OCI-LY3 (cell line): ENCODE results near the gene AVPR1B.

Experiments
- H2AFZ ChIP-seq: fragments of 200-600, 300-600 bp; shearing (Covaris generic); 2 replicates; pipeline ENCODE4 v1.6.0; 2014; ENCODE audit warnings: antibody characterized with exemption, low read depth, low read length
- H3K27ac ChIP-seq: fragments of 200-600, 300-600 bp; sonication (generic); 2 replicates; pipeline ENCODE4 v1.5.1; 2014; ENCODE audit warnings: mild to moderate bottlenecking, low read length, moderate library complexity, mixed read lengths
- H3K27me3 ChIP-seq: fragments of 200-600, 300-600 bp; sonication (generic); 2 replicates; pipeline ENCODE4 v1.6.1; 2014; ENCODE audit warnings: low read depth, low read length, mixed read lengths
- H3K36me3 ChIP-seq: fragments of 200-600, 300-600 bp; sonication (generic); replicated peaks from 2 replicates; pipeline ENCODE3; 2014; ENCODE audit warnings: low read depth, low read length, mixed read lengths
- H3K4me1 ChIP-seq: fragments of 300-600, 200-600 bp; sonication (generic); 2 replicates; pipeline ENCODE4 v1.6.1; 2014; ENCODE audit warnings: low read length, mixed read lengths
- H3K4me2 ChIP-seq: fragments of 200-600, 300-600 bp; sonication (generic); 2 replicates; pipeline ENCODE4 v1.6.1; 2014; ENCODE audit warnings: low read length, mixed read lengths
- H3K4me3 ChIP-seq: fragments of 300-600, 200-600 bp; sonication (generic); 2 replicates; pipeline ENCODE4 v1.5.1; 2014; ENCODE audit warnings: antibody characterized with exemption, mild to moderate bottlenecking, low read length, moderate library complexity
- H3K79me2 ChIP-seq: fragments of 300-600, 200-600 bp; shearing (Covaris generic); 2 replicates; pipeline ENCODE4 v1.6.1; 2014; ENCODE audit warnings: mild to moderate bottlenecking, low read length, mixed read lengths
- H3K9ac ChIP-seq: fragments of 300-600, 200-600 bp; shearing (Covaris generic); 2 replicates; pipeline ENCODE4 v1.6.0; 2014; ENCODE audit warnings: mild to moderate bottlenecking, low read length, moderate library complexity
- H3K9me3 ChIP-seq: fragments of 200-600, 300-600 bp; shearing (Covaris generic); 2 replicates; pipeline ENCODE4 v1.6.1; 2014; ENCODE audit warnings: low read length, mixed read lengths; ENCODE audit not compliant: insufficient read depth
- H4K20me1 ChIP-seq: fragments of 200-600, 300-600 bp; sonication (generic); 2 replicates; pipeline ENCODE4 v1.6.1; 2016; ENCODE audit warnings: low read length, mixed read lengths; ENCODE audit not compliant: insufficient read depth
- EZH2phosphoT487 ChIP-seq: fragments of 200-600 bp; shearing (Covaris generic); IDR thresholded peaks from 2 replicates; pipeline ENCODE4 v1.6.1; 2018; ENCODE audit warnings: antibody characterized with exemption, mixed run types, low read depth
- TF ChIP-seq, protein P1 (sequence below): fragments of 200-600, 300-600 bp; sonication (generic); IDR thresholded peaks from 2 replicates; pipeline ENCODE4 v1.5.1; 2014; ENCODE audit warnings: antibody characterized with exemption, low read length, low read depth

The AVPR1B gene, protein sequence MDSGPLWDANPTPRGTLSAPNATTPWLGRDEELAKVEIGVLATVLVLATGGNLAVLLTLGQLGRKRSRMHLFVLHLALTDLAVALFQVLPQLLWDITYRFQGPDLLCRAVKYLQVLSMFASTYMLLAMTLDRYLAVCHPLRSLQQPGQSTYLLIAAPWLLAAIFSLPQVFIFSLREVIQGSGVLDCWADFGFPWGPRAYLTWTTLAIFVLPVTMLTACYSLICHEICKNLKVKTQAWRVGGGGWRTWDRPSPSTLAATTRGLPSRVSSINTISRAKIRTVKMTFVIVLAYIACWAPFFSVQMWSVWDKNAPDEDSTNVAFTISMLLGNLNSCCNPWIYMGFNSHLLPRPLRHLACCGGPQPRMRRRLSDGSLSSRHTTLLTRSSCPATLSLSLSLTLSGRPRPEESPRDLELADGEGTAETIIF

DNA sequence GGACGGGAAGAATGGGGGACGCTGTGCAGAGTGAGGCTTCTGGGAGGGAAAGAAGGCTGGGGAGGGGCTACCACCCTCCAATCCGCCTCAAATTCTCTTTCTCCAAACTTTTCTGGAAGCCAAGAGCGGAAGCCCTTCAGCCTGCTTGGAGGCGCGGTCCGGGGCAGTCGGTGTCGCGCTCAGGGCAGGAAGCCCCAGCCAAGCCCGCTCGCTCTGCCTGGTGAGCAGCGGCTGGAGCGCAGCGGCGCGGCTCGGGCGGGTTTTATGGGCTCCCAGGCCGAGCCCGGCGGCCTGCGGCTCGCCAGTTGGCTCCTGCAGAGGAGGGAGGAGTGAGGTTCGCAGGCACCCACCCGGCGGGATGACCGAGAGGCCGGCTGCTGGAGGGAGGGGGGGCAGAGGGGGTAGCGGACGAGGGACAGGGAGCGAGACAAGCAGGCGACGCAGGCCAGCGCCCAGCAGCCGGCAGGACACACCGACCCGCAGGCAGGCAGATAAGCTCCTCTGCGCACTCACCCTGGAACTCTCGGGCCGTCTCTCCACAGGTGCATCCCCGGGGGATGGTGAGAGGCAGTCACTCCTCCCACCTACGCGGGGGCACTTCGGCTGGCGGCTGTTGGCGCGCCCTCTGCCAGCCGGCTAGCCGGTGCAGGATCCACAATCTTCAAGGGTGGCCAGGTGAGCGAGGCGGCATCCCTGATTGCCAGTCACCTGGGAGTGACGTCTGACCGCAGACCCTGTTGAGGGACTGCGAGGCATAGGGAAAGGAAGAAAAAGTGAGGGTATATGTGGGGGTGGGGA, at the start of gene AVPR1B:
TSS of gene AVPR1B (minus strand) at position 238 of the 798 bp plus-strand sequence. CDS start 498 bp downstream, outside the sequence.
- Histone ChIP-seq H3K27ac (no peak within 1 kb of the TSS), H3K9me3 (peaks cover 10% of the 10 kb centered on the region; the same call in 1 of the 2 replicates), H3K79me2 (no peaks in the 10 kb centered on the region), H3K9ac (peak within 1 kb of the TSS; percentile 14; the same call in 1 of the 2 replicates), H2AFZ (peak within 1 kb of the TSS; percentile 39; the same call in 1 of the 2 replicates), H3K4me2 (peak within 1 kb of the TSS; percentile 84), H3K36me3 (peaks cover 7% of the 10 kb centered on the region), H3K4me3 (peak within 1 kb of the TSS; percentile 73), H3K4me1 (peaks cover 21% of the 10 kb centered on the region), H4K20me1 (no peaks in the 10 kb centered on the region), H3K27me3 (peaks cover 20% of the 10 kb centered on the region)
- TF ChIP-seq, protein P1, sequence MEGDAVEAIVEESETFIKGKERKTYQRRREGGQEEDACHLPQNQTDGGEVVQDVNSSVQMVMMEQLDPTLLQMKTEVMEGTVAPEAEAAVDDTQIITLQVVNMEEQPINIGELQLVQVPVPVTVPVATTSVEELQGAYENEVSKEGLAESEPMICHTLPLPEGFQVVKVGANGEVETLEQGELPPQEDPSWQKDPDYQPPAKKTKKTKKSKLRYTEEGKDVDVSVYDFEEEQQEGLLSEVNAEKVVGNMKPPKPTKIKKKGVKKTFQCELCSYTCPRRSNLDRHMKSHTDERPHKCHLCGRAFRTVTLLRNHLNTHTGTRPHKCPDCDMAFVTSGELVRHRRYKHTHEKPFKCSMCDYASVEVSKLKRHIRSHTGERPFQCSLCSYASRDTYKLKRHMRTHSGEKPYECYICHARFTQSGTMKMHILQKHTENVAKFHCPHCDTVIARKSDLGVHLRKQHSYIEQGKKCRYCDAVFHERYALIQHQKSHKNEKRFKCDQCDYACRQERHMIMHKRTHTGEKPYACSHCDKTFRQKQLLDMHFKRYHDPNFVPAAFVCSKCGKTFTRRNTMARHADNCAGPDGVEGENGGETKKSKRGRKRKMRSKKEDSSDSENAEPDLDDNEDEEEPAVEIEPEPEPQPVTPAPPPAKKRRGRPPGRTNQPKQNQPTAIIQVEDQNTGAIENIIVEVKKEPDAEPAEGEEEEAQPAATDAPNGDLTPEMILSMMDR: peak; percentile 47
- no peak for TF ChIP-seq EZH2phosphoT487

DNA sequence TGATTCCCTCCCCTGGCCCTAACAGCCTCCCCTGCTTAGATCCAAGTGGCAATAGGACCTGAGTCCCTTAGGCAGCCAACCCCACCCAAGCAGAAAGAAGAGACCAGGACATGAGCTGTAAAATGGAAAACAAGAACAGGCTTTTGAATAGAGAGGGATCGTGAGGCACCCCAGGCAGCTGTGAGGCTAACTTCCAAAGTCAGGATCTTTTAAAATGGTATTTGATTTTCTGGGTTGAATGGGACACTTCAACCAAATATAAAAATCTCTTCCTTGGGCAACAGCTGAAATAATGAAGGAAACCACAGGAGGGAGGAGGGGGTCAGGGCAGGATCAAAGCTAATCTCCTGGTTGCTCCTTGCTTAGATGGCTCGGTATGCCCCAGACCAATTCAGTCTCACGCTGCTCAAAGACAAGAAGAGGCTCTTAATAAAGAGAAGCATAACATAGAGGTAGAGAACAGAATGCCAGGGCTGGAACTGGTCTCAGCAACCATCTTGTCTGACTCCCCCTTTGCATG, 28.6 kb upstream of the AVPR1B start:
- no peak overlapping the region for H3K27ac ChIP-seq
- H3K4me1 ChIP-seq: no peaks in the 10 kb centered on the region
- TF ChIP-seq EZH2phosphoT487: no peak
- TF ChIP-seq, protein P1: no peak
- H3K36me3 ChIP-seq: no peaks in the 10 kb centered on the region
- H3K4me3 ChIP-seq: no peak overlapping the region
- H3K27me3 ChIP-seq: peaks cover 41% of the 10 kb centered on the region
- H3K9ac ChIP-seq: no peak overlapping the region
- H3K79me2 ChIP-seq: no peaks in the 10 kb centered on the region
- H3K9me3 ChIP-seq: no peaks in the 10 kb centered on the region
- H4K20me1 ChIP-seq: no peaks in the 10 kb centered on the region
- H3K4me2 ChIP-seq: no peak overlapping the region
- H2AFZ ChIP-seq: no peak overlapping the region

DNA sequence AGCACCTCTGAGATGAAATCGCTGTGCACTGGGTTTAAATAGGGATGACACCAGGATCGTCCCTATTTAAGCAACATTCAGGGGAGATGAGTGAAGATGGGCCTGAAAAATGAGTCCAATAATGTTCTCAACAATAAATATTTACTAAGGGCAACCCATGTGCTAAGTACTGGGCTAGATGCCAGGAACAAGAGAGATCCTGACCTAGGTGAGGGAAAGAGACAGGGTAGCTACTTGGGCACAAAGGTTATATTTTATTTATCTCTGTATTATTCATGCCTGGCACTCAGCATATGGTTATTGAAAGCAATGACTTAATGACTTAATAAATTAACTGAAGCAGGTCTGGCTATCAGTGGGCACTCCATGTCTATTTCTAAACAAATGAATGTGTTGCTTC, 27.4 kb upstream of the AVPR1B start:
- TF ChIP-seq EZH2phosphoT487: no peak
- TF ChIP-seq, protein P1: no peak
- H3K27ac ChIP-seq: no peak overlapping the region

More for the DNA sequence above, 27.4 kb upstream of the AVPR1B start:
- Histone ChIP-seq H3K4me3 (no peak overlapping the region), H3K9me3 (no peaks in the 10 kb centered on the region), H4K20me1 (no peaks in the 10 kb centered on the region), H3K4me1 (no peaks in the 10 kb centered on the region), H3K27me3 (peaks cover 54% of the 10 kb centered on the region), H2AFZ (no peak overlapping the region), H3K4me2 (no peak overlapping the region), H3K36me3 (no peaks in the 10 kb centered on the region), H3K79me2 (no peaks in the 10 kb centered on the region), H3K9ac (no peak overlapping the region)
